Hepatic stellate cell (primary cell): ENCODE results near the gene ADGRD1.

ENCODE experiments used
- DNase-seq: peaks from one replicate; pipeline ENCODE4 v3.0.0; 2011; ENCODE audit warnings: low spot score

ADGRD1 gene

DNA sequence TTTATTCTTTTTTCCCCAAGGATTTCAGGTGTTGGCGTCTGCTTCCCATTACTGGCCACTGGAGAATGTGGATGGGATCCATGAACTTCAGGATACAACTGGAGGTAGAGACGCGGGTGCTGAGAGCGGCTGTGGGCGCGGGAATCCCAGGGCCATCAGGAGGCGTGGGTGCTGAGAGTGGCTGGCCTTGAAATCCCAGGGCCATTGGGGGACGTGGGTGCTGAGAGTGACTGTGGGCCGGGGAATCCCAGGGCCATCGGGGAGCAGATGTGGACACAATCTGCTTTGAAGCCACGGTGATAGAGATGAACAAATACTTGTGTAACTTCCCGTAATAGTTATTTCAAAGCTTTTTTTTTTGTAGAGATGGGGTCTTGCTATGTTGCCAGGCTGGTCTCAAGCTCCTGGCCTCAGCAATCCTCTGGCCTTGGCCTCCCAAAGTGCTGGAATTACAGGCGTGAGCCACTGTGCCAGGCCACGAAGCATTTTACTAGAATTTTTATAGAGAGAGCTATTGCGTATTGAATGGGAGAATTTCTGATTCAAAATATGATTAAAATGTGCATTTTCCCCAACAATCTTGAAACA lies 12.8 kb downstream of the ADGRD1 start:
- no peak for DNase-seq

DNA sequence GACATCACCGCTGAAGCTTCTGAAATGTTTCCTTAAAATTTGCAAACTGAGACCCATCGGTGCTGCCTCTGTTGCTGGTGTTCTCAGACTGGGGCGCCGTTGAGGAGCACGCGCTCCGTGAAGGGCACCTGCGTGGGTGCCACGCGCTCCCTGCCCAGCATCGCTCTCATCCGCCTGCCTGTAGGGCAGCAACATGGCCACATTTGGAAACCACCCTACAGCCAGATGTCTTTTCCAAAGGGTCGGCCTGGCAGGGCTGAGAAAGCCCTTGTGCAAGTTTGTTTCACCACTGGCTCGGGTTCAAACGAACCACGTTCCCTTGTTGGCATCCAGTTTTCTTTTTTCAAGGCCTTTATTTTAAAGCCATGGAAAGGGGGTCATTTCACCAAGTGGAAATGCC lies 13.9 kb downstream of the ADGRD1 start:
- no peak for DNase-seq

DNA sequence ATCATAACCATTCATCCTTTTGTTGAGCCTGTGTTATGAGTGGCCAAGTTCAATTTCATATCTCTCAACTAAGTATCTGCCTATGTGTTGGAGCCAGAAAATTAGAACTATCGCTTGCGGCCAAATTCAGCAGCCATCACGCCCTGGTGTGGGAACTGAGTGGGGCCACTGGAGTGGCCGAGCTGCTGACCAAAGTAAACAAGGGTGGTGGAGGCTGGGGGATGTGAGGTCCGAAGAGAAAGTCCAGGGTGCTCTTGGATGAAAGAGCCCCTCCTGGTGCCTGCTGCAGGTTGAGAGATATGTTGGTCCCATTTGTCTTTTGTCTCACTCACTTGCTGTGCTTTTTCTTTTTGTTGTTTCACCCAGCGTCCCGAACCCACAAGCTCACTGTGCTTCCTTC lies 14.9 kb downstream of the ADGRD1 start:
- DNase-seq, result no peak

DNA sequence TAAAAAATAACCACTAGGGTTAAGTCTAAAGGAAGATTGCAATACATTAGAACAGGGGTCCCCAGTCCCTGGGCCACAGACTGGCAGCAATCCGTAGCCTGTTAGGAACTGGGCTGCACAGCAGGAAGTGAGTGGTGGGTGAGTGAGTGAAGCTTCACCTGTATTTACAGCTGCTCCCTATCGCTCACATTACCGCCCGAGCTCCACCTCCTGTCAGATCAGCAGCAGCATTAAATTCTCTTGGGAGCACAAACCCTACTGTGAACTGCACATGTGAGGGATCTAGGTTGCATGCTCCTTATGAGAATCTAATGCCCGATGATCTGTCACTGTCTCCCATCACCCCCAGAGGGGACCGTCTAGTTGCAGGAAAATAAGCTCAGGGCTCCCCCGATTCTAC lies 15.5 kb downstream of the ADGRD1 start:
- DNase-seq, result no peak

DNA sequence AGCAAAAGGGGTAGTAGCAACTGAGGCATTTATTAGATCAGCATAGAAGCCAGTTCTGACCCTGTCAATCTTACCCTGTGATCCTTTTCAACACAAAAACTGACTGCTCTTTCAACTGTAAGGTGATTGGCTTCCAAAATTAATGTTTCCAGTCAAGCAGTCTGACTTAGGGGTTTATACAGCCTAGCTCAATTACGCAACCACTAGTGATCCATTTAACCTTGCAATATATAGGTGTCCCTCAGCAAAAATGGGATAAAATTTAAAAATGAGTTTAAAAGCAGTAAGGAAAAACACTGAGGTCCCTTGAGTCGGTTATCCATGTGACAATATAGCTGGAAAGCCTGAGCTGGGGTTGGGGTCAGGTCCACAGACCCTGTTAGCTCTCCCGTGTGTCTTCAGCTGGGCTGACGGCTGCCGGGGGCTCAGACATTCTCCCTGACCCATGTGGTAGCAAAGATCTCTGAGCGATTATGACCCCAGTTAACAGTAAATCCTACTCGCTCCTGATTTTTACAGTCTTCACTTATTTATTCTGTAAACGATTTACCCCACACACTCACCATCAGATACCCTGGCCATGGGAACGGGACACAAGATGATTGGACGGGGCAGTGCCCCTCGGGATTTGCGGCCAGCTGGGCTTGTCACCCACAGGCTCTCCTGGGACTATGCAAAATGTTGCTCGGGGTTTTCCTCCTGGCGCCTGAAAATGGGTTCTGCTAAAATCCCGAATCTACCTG lies 16.6 kb downstream of the ADGRD1 start:
- DNase-seq, result no peak

DNA sequence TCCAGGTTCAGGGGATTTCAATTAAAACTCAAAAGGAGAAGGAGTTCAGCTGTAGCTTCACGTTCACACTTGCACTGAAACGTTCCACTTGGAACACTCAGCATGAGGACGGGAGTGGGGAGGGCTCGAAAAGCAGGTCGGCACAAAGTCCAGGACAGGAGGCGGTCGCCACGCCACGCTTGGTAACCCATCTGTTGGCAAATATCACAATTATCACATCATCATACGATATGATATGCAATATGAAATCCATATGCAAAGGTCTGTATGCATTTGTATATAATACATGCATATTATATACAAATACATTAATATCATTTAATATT lies 17.2 kb downstream of the ADGRD1 start:
- DNase-seq, result no peak

DNA sequence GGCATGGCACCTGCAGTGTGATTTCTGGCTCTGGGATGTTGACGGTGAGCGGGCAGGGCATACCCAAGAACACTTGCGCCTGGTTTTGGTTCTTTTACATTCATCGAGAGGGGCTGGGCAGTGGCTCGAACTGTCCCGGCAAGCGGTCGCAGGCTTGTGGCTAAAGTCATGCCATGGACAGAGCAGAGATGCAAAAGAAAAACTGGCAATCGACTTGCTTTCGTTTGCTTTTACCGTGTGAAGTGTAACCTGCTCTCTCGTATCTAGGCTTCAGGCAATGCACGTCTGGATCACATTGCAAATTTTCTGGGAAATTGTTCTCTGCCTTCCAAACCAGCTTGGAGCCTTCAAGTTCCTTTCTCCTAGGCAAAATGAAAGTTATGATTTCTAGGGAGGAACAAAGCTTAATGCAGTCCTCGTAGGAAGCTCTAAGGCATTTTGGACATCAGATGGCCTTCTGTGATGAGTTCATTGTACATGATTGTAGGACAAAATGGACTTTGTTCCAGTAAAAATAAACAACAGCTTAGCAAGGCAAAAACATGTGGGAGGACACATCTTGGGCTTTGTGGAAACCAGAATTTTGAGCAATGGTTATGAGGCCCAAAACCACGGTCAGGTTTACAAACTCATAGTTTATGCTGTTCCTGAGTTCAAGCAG lies 18.3 kb downstream of the ADGRD1 start:
- no peak for DNase-seq

DNA sequence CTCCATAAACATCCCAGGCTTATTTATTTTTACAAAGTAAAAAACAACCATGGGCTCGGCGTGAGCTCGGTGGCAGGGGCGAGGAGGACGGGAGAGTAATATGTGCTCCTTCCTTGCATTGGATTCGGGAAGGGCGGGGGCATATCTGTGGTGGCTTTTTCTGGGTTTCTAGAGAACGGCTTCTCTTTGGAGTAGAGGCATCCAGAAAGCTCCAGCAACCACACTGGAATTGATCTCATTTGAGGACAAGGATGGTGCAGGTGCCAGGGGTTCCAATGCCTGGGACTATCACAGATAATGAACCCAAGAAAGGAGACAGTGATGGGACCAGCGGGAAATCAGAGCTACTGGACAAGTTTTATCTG lies 18.9 kb downstream of the ADGRD1 start:
- DNase-seq, result no peak

DNA sequence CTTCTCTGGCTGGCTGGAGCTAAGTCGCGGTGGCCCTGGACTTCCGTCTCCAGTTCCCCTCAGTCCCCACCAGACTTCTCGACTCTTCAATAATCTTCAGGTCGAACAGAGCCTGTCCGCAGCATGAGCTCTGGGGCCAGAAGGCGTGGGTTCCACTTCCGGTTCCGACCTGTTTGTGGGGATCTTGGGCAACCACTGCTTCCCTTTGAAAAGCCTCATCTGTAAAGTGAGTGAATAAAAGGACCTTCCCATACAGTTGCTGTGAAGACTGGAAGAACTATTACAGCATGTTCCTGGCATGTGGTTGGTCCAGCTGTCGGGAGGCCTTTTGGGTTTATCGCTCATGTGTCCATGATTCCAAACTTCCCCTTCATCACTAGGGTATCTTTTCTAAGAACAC lies 19.4 kb downstream of the ADGRD1 start:
- DNase-seq, result no peak

DNA sequence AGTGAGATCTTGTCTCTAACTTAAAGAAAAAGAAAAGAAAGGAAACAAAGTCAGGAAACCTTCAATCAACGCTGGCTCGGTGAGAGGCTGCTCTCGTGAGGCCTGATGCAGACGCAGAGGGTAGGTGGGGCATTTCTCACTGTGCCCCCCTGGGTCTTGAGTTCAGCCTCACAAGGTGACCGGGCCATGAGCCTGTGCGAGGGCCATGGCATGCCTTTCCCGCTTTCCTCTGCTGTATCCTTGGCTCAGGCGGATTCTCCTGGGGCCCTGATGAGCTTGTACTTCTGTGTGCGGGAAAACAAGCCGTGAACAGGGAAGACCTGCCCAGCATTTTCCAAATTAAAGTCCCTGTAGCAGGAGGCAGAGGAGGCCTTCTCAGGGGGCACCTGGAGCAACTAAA lies 20.2 kb downstream of the ADGRD1 start:
- DNase-seq, result no peak

DNA sequence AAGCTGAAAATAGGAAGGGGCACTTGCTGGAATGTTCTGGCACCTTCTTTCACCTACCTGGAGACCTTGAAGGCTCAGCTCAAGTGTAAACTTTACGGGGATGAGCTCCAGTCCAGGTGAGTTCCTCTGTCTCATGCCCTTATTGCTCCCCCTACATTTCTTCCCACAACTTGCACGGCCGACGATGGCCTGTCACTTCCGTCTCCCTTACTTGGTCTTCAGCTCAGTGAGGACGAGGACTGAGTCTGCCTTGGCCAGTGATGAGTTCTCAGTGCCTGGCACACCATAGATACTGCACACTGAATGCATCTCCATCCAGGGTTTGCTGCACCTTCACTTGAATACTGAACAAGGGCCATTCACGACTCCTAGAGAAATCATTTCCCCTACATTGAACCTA lies 21.4 kb downstream of the ADGRD1 start:
- DNase-seq, result no peak

DNA sequence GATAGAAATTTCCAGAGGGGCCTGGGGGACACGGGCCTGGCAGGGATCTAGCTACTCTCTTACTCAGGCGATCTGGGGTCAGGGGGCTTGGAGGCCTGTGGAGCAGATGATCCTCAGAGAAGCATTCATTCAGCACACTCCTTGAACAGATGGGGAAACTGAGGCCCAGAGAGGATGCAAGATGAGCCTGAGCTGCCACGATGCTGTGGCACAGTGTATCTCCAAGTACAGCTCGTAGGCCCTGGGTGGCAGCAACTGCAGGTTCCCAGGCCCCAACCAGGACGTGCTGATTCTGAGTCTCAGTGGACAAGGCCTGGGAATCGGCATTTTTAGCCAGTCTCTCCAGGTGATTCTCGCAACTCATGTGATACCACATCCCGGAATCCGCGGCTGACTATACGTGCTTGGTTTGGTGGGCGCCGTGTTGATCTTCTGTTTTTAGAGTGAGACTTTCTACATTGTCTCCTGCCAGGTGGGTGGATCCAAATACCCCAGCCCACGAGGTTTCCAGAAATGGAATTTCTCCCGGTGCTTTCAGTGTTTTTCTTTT lies 22.5 kb downstream of the ADGRD1 start:
- DNase-seq, result no peak

DNA sequence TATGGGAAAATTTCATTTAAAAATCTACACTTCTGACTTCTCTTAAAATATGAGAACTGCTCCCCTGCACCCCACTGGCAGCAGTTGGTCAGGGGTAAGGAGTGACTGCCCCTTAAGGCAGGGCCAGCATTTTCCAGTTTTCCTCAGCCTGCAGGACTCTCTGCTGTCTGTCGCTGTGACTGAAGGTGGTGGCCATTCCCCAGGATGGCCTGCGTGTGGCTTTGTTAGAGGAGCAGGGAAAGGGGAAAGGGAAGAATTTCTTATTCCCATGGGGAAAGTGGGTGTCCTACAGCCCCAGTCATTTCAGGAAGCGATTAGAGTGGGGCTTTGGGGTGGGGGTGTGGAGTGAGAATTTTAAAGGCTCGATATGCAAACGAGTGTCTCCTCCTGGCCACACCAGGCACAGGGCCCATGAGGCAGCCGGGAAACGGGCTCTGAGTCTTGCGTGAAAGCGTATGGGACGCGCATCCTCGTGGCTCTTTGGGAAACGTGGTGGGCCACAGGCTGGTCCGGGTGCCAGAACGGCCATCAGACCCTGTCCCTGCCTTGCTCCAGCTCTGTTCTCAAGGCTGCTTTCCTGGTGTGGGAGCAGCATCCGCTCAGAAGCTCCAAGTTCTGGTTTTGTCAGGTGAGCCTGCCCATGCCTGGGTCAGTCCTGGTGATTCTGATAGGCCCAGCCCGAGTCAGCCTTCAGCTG lies 23.5 kb downstream of the ADGRD1 start:
- DNase-seq, result no peak

DNA sequence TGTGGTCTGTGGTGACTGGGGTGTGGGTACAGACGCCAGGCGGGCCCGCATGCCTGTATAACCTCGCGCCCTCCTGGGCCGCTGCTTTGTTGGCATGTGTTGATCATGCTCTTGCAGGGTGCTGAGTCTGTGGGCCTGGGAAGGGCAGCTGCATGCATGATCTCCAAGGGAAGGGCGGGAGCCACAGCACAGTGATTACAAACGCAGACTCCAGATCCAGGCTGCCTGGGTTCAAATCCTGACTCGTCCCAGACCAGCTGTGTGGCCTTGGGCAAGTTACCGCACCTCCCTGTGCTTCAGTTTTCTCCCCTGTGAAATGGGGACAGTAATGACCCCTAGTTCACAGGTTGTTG lies 24.0 kb downstream of the ADGRD1 start:
- no peak for DNase-seq

DNA sequence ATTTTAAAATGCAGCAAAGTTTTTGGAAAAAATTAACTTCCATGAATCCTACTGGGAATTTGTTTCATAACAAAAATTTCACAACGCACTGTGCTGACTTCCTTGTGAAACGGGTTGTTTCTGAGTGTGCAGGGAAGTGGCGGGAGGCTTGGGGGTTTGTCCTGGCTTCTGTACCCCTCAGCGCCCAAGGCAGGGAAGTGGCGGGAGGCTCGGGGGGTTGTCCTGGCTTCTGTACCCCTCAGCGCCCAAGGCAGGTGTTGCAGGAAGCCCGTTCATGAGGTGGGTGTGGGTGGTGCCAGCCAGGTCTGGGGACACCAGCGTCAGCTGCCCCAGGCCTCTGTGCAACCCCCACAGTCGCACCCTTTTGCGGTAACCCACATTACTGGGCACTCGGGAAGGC lies 25.1 kb downstream of the ADGRD1 start:
- no peak for DNase-seq

DNA sequence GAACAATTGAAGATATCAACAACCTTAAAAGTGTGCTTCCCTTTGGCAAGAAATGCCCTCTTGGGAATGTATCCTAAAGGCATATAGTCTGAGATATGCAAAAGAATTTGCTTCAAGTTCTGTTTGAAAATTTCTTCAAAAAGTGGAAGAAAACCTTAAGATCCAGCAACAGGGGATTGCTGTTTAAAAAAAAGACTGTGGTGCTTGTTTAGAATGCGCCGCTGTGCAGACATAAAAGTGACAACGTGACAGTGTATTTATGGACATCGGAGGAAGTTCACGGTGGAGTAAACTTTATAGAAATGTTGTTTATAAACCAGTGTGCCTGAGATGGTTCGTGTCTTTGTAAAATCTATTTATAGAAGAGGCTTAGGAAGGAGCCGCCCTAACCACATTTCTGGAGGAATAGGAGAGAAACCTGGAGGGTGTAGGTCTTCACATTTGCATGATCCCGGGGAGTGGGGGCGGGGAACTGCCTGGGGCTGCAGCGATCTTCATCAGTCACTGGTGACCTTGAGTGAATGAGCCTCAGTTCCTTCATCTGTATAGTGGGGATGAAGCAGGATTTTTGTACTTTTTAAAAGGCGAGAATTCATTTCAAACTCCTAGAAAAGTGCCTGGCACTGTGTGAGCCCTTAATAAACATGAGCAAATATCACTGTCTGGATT lies 27.5 kb downstream of the ADGRD1 start:
- DNase-seq, result no peak

DNA sequence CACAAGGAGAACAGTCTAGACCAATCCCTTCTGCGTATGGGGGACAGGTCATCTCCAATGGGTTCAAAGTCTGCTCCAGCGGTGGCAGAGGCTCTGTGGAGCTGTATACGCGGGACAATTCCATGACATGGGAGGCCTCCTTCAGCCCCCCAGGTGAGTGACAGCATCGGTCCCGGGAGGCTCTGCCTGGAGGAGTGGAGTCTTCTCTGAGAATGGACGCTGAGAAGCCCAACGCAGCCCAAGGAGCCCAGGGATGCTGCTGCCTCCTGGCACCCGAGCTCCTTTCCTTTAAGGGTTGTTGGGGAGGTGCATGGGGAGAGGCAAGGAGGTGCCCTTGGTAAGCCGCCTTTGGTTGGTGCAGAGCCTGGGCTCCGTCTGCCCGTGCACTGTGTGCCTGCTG lies 28.2 kb downstream of the ADGRD1 start:
- no peak for DNase-seq

DNA sequence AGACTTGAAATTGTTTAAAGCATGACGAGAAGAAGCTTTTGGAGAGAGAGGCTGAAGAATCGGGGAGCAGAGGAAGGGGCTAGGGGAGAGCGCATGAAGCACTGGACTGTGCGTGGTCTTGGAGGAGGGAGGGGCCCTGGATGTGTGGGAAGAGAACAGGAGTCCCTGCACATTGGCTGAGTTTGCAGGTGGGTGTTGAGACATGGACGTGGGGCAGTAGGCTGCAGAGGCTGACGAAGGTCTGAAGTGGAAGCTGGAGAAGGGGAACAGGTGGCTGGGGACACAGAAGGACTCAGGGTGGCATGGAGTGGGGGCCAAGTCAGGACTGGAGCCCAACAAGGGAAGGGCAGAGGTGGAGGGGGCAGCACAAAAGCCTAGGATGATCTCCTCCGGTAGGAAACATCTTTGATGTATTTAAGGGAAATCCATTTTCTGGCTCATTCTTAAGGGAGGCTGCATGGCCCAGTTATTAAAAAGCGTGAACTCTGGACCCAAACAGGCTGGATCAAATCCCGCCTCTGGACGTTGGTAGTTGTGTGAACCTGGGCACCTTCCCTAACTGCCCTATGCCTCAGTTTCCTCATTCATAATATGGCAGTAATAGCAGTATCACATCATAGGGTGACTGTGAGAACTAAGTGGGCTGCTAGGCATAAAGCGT lies 29.0 kb downstream of the ADGRD1 start:
- no peak for DNase-seq

DNA sequence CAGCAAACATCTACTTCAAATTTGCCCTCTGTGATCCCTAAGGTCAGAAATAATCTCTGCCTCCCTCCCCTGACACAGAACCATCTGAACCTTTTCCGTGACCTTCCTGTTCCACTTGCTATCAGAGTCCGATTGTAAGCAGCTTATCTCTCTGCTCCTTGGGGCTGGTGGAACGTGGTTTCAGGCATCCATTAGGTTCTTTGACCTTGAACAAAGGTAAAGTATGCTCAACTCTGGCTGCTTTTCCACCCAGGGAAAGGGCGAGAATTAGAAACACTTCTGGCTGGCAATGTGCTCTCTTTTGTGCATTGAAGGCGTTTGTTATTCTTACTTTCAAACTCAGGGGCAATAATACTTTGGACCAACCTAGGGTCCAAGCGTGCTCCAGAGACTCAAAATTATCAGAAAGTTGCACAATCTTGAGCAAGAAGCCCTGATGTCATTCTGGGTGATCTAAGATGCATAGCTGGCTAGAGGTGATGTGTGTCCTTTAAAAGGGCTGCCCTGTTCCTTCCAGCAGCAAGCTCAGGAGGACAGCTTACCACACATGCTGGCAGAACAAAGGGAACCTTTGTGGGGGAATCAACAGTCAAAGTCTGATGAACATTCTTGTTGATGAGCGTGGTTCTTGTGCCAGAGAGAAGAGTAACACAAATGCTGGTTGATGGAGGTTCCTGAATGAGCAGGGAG lies 29.8 kb downstream of the ADGRD1 start:
- no peak for DNase-seq

DNA sequence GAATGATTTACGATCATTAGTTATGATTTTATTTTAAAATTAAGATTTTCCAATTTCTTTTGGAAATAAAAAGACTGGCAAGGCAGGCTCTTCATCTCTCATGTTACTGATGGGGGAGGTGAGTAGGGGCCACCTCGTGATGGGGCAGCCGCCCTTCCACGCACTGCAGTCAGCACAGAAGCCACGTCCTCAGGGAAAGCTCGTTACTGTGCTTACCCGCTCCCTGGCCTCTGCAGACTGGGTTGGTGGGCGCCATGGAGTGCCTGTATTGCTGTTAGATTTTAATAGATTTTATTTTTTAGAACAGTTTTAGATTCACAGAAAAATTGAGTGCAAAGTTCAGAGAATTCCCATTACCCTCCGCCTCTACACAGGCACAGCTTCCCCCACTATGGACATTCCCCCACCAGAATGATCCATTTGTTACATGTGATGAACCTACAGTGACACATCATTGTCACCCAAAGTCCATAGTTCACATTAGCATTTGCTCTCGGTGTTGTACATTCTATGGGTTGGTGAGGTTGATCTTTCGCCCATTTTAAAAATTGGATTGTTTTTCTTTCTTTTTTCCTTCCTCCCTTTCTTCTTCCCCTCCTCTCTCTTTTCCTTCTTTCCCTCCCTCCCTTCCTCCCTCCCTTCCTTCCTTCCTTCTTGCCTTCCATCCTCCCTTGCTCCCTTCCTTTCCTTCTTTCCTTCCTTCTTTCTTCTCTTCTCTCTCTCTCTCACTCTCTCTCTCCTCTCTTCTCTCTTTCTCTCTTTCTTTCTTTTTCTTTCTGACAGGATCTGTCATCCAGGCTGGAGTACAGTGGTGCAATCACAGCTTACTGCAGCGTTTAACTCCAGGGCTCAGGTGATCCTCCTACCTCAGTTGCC lies 30.7 kb downstream of the ADGRD1 start:
- no peak for DNase-seq
